ENCODE measurements around the gene DECR2.

DECR2 gene

GRCh38 chr16:371515-372301 is 30.0 kb upstream of the DECR2 start:
- H3K36me3 ChIP-seq (ENCODE audit: control insufficient read depth in 1 of 2, insufficient read depth in 2 of 2, low read depth in 1 of 2, low read length in 2 of 2) = peaks cover 71 to 87% of the 10 kb centered on the region in 2 experiments
- no peak overlapping the region for H3K9ac ChIP-seq (ENCODE audit: low read length)
- no peak overlapping the region for H3K18ac ChIP-seq (ENCODE audit: low read depth in 1 of 2, low read length in 2 of 2)
- no peak overlapping the region for H3K23ac ChIP-seq (ENCODE audit: low read length in 2 of 2)
- no peak overlapping the region for H2AFZ ChIP-seq (ENCODE audit: low read depth, low read length)
- DNase-seq = no peak
- no peak overlapping the region for H3K4me3 ChIP-seq (ENCODE audit: insufficient read depth in 1 of 2, low read depth in 1 of 2, low read length in 2 of 2)
- no peak overlapping the region for H2BK15ac ChIP-seq (ENCODE audit: low read depth, poor library complexity, severe bottlenecking)
- no peak overlapping the region for H3K4me2 ChIP-seq (ENCODE audit: low read length, poor library complexity, severe bottlenecking)
- H4K91ac ChIP-seq (ENCODE audit: low read length) = no peak overlapping the region
- no peak overlapping the region for H2BK12ac ChIP-seq (ENCODE audit: low read length in 2 of 2)
- H2AK5ac ChIP-seq (ENCODE audit: low read length, severe bottlenecking) = no peak overlapping the region
- no peak overlapping the region for H3K27ac ChIP-seq (ENCODE audit: low read length, poor library complexity, severe bottlenecking)
- no peak overlapping the region for H3K4ac ChIP-seq (ENCODE audit: low read depth in 1 of 2, low read length in 2 of 2)
- no peak overlapping the region for H2BK5ac ChIP-seq (ENCODE audit: low read depth, low read length, poor library complexity, severe bottlenecking)
- peaks cover 21% of the 10 kb centered on the region for H3K79me1 ChIP-seq (replicated peaks; ENCODE audit: low read length, poor library complexity, severe bottlenecking)
- H2BK120ac ChIP-seq (ENCODE audit: low read depth, low read length) = no peak overlapping the region
- no peaks in the 10 kb centered on the region for H3K9me3 ChIP-seq (ENCODE audit: control insufficient read depth, low read length)
- 95% methylated on average over 30 of the region's 31 CpGs for WGBS
- peaks cover 18% of the 10 kb centered on the region for H3K4me1 ChIP-seq (ENCODE audit: control insufficient read depth, insufficient read depth, low read depth, low read length)
- H3K14ac ChIP-seq (ENCODE audit: low read length in 2 of 2) = no peak overlapping the region
- no peaks in the 10 kb centered on the region for H3K27me3 ChIP-seq (ENCODE audit: control insufficient read depth in 1 of 2, insufficient read depth in 1 of 2, low read length in 2 of 2)
- H4K8ac ChIP-seq (ENCODE audit: low read length) = no peak overlapping the region

- no peak overlapping the region for H4K91ac ChIP-seq (ENCODE audit: low read length)
- H3K23ac ChIP-seq (ENCODE audit: low read length in 2 of 2) = no peak overlapping the region
- H3K4me3 ChIP-seq (ENCODE audit: insufficient read depth in 1 of 2, low read depth in 1 of 2, low read length in 2 of 2) = no peak overlapping the region
- peaks cover 27% of the 10 kb centered on the region for H3K79me1 ChIP-seq (replicated peaks; ENCODE audit: low read length, poor library complexity, severe bottlenecking)
- H2BK120ac ChIP-seq (ENCODE audit: low read depth, low read length) = no peak overlapping the region
- H4K8ac ChIP-seq (ENCODE audit: low read length) = no peak overlapping the region
- 93% methylated on average over 19 of the region's 19 CpGs for WGBS
- H2BK5ac ChIP-seq (ENCODE audit: low read depth, low read length, poor library complexity, severe bottlenecking) = no peak overlapping the region
- H3K27ac ChIP-seq (ENCODE audit: low read length, poor library complexity, severe bottlenecking) = no peak overlapping the region
- no peaks in the 10 kb centered on the region for H3K27me3 ChIP-seq (ENCODE audit: control insufficient read depth in 1 of 2, insufficient read depth in 1 of 2, low read length in 2 of 2)
- no peak overlapping the region for H2AK5ac ChIP-seq (ENCODE audit: low read length, severe bottlenecking)
- H3K9ac ChIP-seq (ENCODE audit: low read length) = no peak overlapping the region
- no peak overlapping the region for H2AFZ ChIP-seq (ENCODE audit: low read depth, low read length)
- no peak overlapping the region for H2BK15ac ChIP-seq (ENCODE audit: low read depth, poor library complexity, severe bottlenecking)
- H3K14ac ChIP-seq (ENCODE audit: low read length in 2 of 2) = no peak overlapping the region
- H3K4me2 ChIP-seq (ENCODE audit: low read length, poor library complexity, severe bottlenecking) = no peak overlapping the region
- peaks cover 70 to 88% of the 10 kb centered on the region in 2 experiments for H3K36me3 ChIP-seq (ENCODE audit: control insufficient read depth in 1 of 2, insufficient read depth in 2 of 2, low read depth in 1 of 2, low read length in 2 of 2)
- no peak for DNase-seq
- no peak overlapping the region for H3K4ac ChIP-seq (ENCODE audit: low read depth in 1 of 2, low read length in 2 of 2)
- H3K18ac ChIP-seq (ENCODE audit: low read depth in 1 of 2, low read length in 2 of 2) = no peak overlapping the region
- H3K4me1 ChIP-seq (ENCODE audit: control insufficient read depth, insufficient read depth, low read depth, low read length) = peaks cover 18% of the 10 kb centered on the region
- H2BK12ac ChIP-seq (ENCODE audit: low read length in 2 of 2) = no peak overlapping the region
- H3K9me3 ChIP-seq (ENCODE audit: control insufficient read depth, low read length) = no peaks in the 10 kb centered on the region
Measured at GRCh38 chr16:372302-372983, 29.2 kb upstream of the DECR2 start.

GRCh38 chr16:373020-373598 is 28.6 kb upstream of the DECR2 start:
- Histone ChIP-seq H3K14ac (ENCODE audit: low read length in 2 of 2) (no peak overlapping the region), H3K27ac (ENCODE audit: low read length, poor library complexity, severe bottlenecking) (no peak overlapping the region), H3K27me3 (ENCODE audit: control insufficient read depth in 1 of 2, insufficient read depth in 1 of 2, low read length in 2 of 2) (no peaks in the 10 kb centered on the region), H2BK12ac (ENCODE audit: low read length in 2 of 2) (no peak overlapping the region), H3K9me3 (ENCODE audit: control insufficient read depth, low read length) (no peaks in the 10 kb centered on the region), H3K79me1 (replicated peaks; ENCODE audit: low read length, poor library complexity, severe bottlenecking) (peaks cover 31% of the 10 kb centered on the region), H2BK15ac (ENCODE audit: low read depth, poor library complexity, severe bottlenecking) (no peak overlapping the region), H3K4me2 (ENCODE audit: low read length, poor library complexity, severe bottlenecking) (no peak overlapping the region), H2AFZ (ENCODE audit: low read depth, low read length) (no peak overlapping the region), H3K9ac (ENCODE audit: low read length) (no peak overlapping the region), H3K4ac (ENCODE audit: low read depth in 1 of 2, low read length in 2 of 2) (no peak overlapping the region), H2AK5ac (ENCODE audit: low read length, severe bottlenecking) (no peak overlapping the region), H3K4me3 (ENCODE audit: insufficient read depth in 1 of 2, low read depth in 1 of 2, low read length in 2 of 2) (no peak overlapping the region), H4K91ac (ENCODE audit: low read length) (no peak overlapping the region), H4K8ac (ENCODE audit: low read length) (no peak overlapping the region), H3K18ac (ENCODE audit: low read depth in 1 of 2, low read length in 2 of 2) (no peak overlapping the region), H3K4me1 (ENCODE audit: control insufficient read depth, insufficient read depth, low read depth, low read length) (peaks cover 18% of the 10 kb centered on the region), H2BK120ac (ENCODE audit: low read depth, low read length) (no peak overlapping the region), H3K36me3 (ENCODE audit: control insufficient read depth in 1 of 2, insufficient read depth in 2 of 2, low read depth in 1 of 2, low read length in 2 of 2) (peaks cover 63 to 85% of the 10 kb centered on the region in 2 experiments), H3K23ac (ENCODE audit: low read length in 2 of 2) (no peak overlapping the region), H2BK5ac (ENCODE audit: low read depth, low read length, poor library complexity, severe bottlenecking) (no peak overlapping the region)
- 89% methylated on average over 5 of the region's 5 CpGs for WGBS
- no peak for DNase-seq

Data from mesenchymal stem cell (in vitro differentiated cells and primary cell).